Lower leg skin (tissue), 4 donors: ENCODE data around the gene RCBTB2. TPM values are rescaled to one million over a fixed set of nuclear protein-coding genes. Genes with fewer than 3 reads are reported as not detected.

Source experiments
- DNase-seq, 2 donors: peaks; one replicate each; pipeline ENCODE4 v3.0.0-alpha.2; 2019; ENCODE audit warnings: low spot score in 2 of 2
- H3K4me3 ChIP-seq: fragments of 200-600 bp; sonication (generic); 2 replicates; pipeline ENCODE4 v1.5.1; 2017; ENCODE audit warnings: mild to moderate bottlenecking, low read depth; ENCODE audit not compliant: poor library complexity, severe bottlenecking
- CTCF ChIP-seq, 3 donors: fragments of 450-650 bp; IDR thresholded peaks; one replicate each; pipeline ENCODE4 v1.5.1; 2016; ENCODE audit warnings: antibody characterized with exemption in 3 of 3, mild to moderate bottlenecking in 3 of 3, moderate library complexity in 2 of 3
- POLR2A ChIP-seq, 2 donors: fragments of 450-650 bp; IDR thresholded peaks; one replicate each; pipeline ENCODE4 v1.6.1; 2016 to 2017; ENCODE audit warnings: antibody characterized with exemption in 2 of 2, mild to moderate bottlenecking in 1 of 2, moderate library complexity in 1 of 2
- WGBS, 2 donors: methylation state at CpG; one replicate each; pipeline ENCODE4 v1.1.5; 2018; 5-methylcytosine and 5-hydroxymethylcytosine counted together
- intact Hi-C: fragments of 100-400 bp; cut with DNase I; formaldehyde crosslinking; loops from one replicate; pipeline ENCODE4 v1.15.0; 2023; ENCODE audit warnings: low total_unique reads
- total RNA-seq, 4 donors: library from RNA; depleted of rRNA; stranded (reverse); fragments of >200 nt; gene quantifications; one replicate each; pipeline ENCODE4 v1.1.0, GENCODE V29; 2016

Gene RCBTB2
- total RNA-seq, 4 donors from 2014 or later, result 3.5 to 6.7 (median 3.9) TPM

GRCh38 chr13:48490241-48490640 is 42.6 kb downstream of the RCBTB2 start:
- no peak overlapping the region for H3K4me3 ChIP-seq
- DNase-seq, result no peak
- WGBS, 2 donors, result 89 to 93% methylated on average over 3 of the region's 3 CpGs
- intact Hi-C loops, result no loop called here
- no peak for TF ChIP-seq CTCF (IDR thresholded peaks at IDR 0.05)
- no peak for TF ChIP-seq POLR2A (IDR thresholded peaks at IDR 0.05)

GRCh38 chr13:48489666-48490065 is 43.2 kb downstream of the RCBTB2 start:
- no peak overlapping the region for H3K4me3 ChIP-seq
- DNase-seq, result no peak
- TF ChIP-seq POLR2A (IDR thresholded peaks at IDR 0.05), result no peak
- TF ChIP-seq CTCF (IDR thresholded peaks at IDR 0.05), result no peak
- intact Hi-C loops, result no loop called here

GRCh38 chr13:48488995-48489394 is 43.9 kb downstream of the RCBTB2 start:
- H3K4me3 ChIP-seq, result no peak overlapping the region
- intact Hi-C loops, result no loop called here
- TF ChIP-seq CTCF (IDR thresholded peaks at IDR 0.05) (no peak), POLR2A (IDR thresholded peaks at IDR 0.05) (no peak)
- DNase-seq, result no peak

GRCh38 chr13:48487968-48488367 is 44.9 kb downstream of the RCBTB2 start:
- TF ChIP-seq CTCF (IDR thresholded peaks at IDR 0.05), result no peak
- TF ChIP-seq POLR2A (IDR thresholded peaks at IDR 0.05), result no peak
- intact Hi-C loops, result no loop called here
- DNase-seq, result no peak
- WGBS, 2 donors, result 92 to 98% methylated on average over 2 of the region's 2 CpGs
- no peak overlapping the region for H3K4me3 ChIP-seq

GRCh38 chr13:48486836-48487235 is 46.0 kb downstream of the RCBTB2 start:
- no peak overlapping the region for H3K4me3 ChIP-seq
- intact Hi-C loops, result no loop called here
- WGBS, 2 donors, result 84 to 90% methylated on average over 5 of the region's 5 CpGs
- TF ChIP-seq CTCF (IDR thresholded peaks at IDR 0.05) (no peak), POLR2A (IDR thresholded peaks at IDR 0.05) (no peak)
- no peak for DNase-seq

- intact Hi-C loops, result no loop called here
- DNase-seq, result no peak
- TF ChIP-seq POLR2A (IDR thresholded peaks at IDR 0.05) (no peak), CTCF (IDR thresholded peaks at IDR 0.05) (no peak)
- no peak overlapping the region for H3K4me3 ChIP-seq
These were observed 46.5 kb downstream of the RCBTB2 start for GRCh38 chr13:48486362-48486761.
